Measurements from ENCODE around the gene HERC2.

DNA sequence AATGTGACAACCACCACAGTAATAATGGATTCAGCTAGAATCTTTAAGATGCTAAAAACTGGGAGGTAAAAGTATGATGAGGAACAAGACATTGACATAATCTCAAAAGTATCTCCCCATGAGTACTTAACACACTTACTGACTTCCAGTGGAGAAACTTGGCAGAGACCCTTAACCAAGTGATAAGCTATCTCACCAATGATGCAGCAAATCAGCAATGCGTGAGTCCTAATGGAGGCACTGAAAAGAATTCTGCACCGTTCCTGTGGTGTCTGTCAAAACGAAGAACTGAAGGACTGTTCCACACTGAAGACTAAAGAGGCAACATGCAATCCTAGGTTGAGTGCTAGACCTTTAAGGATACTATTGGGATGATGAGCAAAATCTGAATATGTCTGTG, 154.9 kb downstream of the HERC2 start:
- TF ChIP-seq, protein P1, sequence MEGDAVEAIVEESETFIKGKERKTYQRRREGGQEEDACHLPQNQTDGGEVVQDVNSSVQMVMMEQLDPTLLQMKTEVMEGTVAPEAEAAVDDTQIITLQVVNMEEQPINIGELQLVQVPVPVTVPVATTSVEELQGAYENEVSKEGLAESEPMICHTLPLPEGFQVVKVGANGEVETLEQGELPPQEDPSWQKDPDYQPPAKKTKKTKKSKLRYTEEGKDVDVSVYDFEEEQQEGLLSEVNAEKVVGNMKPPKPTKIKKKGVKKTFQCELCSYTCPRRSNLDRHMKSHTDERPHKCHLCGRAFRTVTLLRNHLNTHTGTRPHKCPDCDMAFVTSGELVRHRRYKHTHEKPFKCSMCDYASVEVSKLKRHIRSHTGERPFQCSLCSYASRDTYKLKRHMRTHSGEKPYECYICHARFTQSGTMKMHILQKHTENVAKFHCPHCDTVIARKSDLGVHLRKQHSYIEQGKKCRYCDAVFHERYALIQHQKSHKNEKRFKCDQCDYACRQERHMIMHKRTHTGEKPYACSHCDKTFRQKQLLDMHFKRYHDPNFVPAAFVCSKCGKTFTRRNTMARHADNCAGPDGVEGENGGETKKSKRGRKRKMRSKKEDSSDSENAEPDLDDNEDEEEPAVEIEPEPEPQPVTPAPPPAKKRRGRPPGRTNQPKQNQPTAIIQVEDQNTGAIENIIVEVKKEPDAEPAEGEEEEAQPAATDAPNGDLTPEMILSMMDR (IDR thresholded peaks at IDR 0.05) = no peak
- TF ChIP-seq POLR2AphosphoS5 (IDR thresholded peaks at IDR 0.05) = no peak
- no peak for TF ChIP-seq EP300 (IDR thresholded peaks at IDR 0.05)

Measured in stomach (tissue), 4 donors.